RPMI8226 (cell line): ENCODE data around the gene SMARCC2.

Experiments used
- DNase-seq: peaks from one replicate; pipeline ENCODE4 v3.0.0-alpha.2; 2015

The SMARCC2 gene

GRCh38 chr12:56189099-56189917 lies at the start of gene SMARCC2:
Gene SMARCC2 (minus strand): TSS chr12:56189483. CDS start chr12:56189461, 22 bp downstream.
- DNase-seq, result peak; percentile 91

GRCh38 chr12:56237552-56237951 lies 48.3 kb upstream of the SMARCC2 start:
- no peak for DNase-seq

GRCh38 chr12:56236985-56237384 lies 47.7 kb upstream of the SMARCC2 start:
- no peak for DNase-seq

GRCh38 chr12:56236091-56236490 lies 46.8 kb upstream of the SMARCC2 start:
- no peak for DNase-seq

- no peak for DNase-seq
Measured at GRCh38 chr12:56234746-56235436, 45.6 kb upstream of the SMARCC2 start.

- no peak for DNase-seq
Measured at GRCh38 chr12:56231184-56231582, 41.9 kb upstream of the SMARCC2 start.

GRCh38 chr12:56230432-56231183 lies 41.3 kb upstream of the SMARCC2 start:
- no peak for DNase-seq

GRCh38 chr12:56229916-56230431 lies 40.7 kb upstream of the SMARCC2 start, which contains the start of gene SLC39A5:
Gene SLC39A5 (plus strand): TSS chr12:56230051. CDS start chr12:56231275, 1,224 bp downstream.
- DNase-seq, result no peak

- no peak for DNase-seq
Measured at GRCh38 chr12:56229082-56229481, 39.8 kb upstream of the SMARCC2 start.

GRCh38 chr12:56224954-56225353 lies 35.7 kb upstream of the SMARCC2 start:
- DNase-seq, result no peak

- DNase-seq, result peak; percentile 98
Measured at GRCh38 chr12:56224102-56224701, 34.9 kb upstream of the SMARCC2 start, which contains the start of gene NABP2. Gene NABP2 (plus strand): TSS chr12:56224342. CDS start chr12:56224857, 515 bp downstream.

- no peak for DNase-seq
Measured at GRCh38 chr12:56223571-56224101, 34.4 kb upstream of the SMARCC2 start.

- no peak for DNase-seq
Measured at GRCh38 chr12:56222531-56222895, 33.2 kb upstream of the SMARCC2 start.

GRCh38 chr12:56221757-56222530 lies 32.7 kb upstream of the SMARCC2 start, which contains the start of gene RNF41:
Gene RNF41 (minus strand): TSS chr12:56221922. CDS start chr12:56214047, 7,875 bp downstream.
- DNase-seq, result peak; percentile 95

- no peak for DNase-seq
Measured at GRCh38 chr12:56221232-56221756, 32.0 kb upstream of the SMARCC2 start.

- no peak for DNase-seq
Measured at GRCh38 chr12:56220611-56221231, 31.4 kb upstream of the SMARCC2 start.

- no peak for DNase-seq
Measured at GRCh38 chr12:56219840-56220239, 30.6 kb upstream of the SMARCC2 start.

GRCh38 chr12:56216461-56216860 lies 27.2 kb upstream of the SMARCC2 start:
- no peak for DNase-seq

- DNase-seq, result no peak
Measured at GRCh38 chr12:56213878-56214277, 24.6 kb upstream of the SMARCC2 start.

GRCh38 chr12:56212361-56212760 lies 23.1 kb upstream of the SMARCC2 start:
- no peak for DNase-seq

GRCh38 chr12:56208006-56208405 lies 18.7 kb upstream of the SMARCC2 start:
- no peak for DNase-seq
